GM21423 (cell line): Measurements from ENCODE around the gene FOXP4.

ENCODE experiments used
- ATAC-seq: cut with Tn5 transposase; IDR thresholded peaks from one replicate; pipeline ENCODE4 v1.9.1; 2021; ENCODE audit warnings: mild to moderate bottlenecking, moderate library complexity; ENCODE audit not compliant: unreplicated experiment

FOXP4 gene

GRCh38 chr6:41563060-41563776 lies 17.0 kb downstream of the FOXP4 start:
- no peak for ATAC-seq

GRCh38 chr6:41564448-41565142 lies 18.4 kb downstream of the FOXP4 start:
- ATAC-seq, result no peak

GRCh38 chr6:41565701-41566100 lies 19.5 kb downstream of the FOXP4 start:
- ATAC-seq, result no peak

- no peak for ATAC-seq
Observed at GRCh38 chr6:41566961-41567360, 20.8 kb downstream of the FOXP4 start.

- no peak for ATAC-seq
Observed at GRCh38 chr6:41567684-41568083, 21.5 kb downstream of the FOXP4 start.

DNA sequence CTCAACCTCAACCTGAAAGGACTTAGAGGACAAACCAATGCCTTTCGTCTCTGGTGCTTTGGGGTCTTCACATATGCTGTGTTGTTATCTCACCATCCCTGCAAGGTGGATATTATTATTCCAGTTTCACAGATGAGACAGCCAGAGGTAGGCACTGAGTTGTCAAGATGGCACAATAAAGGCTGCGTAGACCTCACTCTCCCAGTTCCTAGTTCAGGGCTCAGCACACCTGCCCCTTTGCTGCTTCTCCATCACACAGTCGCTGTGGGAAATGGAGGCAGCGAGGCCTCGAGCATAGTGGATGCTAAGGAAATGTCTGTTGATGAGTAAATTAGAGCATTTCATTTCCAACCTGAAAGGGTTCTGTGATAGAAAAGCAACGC lies 22.0 kb downstream of the FOXP4 start:
- no peak for ATAC-seq

GRCh38 chr6:41568585-41569384 lies 22.6 kb downstream of the FOXP4 start:
- no peak for ATAC-seq

GRCh38 chr6:41570259-41570615 lies 24.1 kb downstream of the FOXP4 start:
- no peak for ATAC-seq

GRCh38 chr6:41571021-41571780 lies 25.0 kb downstream of the FOXP4 start:
- no peak for ATAC-seq

DNA sequence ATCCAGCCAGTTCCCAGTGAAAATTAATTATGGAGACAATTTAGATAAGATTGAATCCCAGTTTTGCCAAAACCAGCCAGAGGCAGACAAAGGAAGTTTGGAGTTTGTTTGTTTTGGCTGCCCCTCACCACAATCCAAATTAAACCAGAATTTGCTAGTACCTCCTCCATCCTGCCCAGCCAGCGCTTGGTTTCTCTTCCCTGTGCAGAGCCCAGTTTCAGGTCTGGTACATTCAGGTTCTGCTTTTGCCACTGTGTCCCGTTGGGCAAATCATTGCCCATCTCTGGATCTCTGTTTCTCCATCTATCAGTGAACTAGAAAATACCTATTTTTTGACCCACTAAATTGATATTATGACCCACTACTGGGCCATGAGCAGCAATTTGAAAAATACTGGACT lies 26.4 kb downstream of the FOXP4 start:
- no peak for ATAC-seq

GRCh38 chr6:41573276-41573675 lies 27.1 kb downstream of the FOXP4 start:
- no peak for ATAC-seq

- no peak for ATAC-seq
Observed at GRCh38 chr6:41573985-41574384, 27.8 kb downstream of the FOXP4 start.

DNA sequence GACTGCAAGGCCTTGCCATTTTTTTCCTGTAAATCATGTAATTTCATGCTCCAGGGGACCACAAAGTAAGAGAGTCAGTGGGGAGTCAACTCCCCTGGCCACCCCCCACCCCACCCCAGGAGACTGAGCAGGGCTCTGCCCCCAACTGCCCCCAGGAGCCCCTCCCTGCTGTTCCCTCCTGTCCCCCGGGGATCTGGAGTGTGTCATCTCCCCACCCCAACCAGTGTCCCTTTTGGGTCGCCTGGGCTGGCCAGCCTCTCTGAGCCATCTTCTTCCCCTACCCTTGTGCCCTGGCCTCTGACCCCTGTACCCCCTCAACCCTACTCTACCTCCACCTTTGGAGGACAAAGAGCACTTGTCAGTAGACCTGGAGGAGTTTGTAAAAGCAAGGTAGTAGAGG lies 29.4 kb downstream of the FOXP4 start:
- ATAC-seq, result no peak

- no peak for ATAC-seq
Observed at GRCh38 chr6:41576667-41577066, 30.5 kb downstream of the FOXP4 start.

DNA sequence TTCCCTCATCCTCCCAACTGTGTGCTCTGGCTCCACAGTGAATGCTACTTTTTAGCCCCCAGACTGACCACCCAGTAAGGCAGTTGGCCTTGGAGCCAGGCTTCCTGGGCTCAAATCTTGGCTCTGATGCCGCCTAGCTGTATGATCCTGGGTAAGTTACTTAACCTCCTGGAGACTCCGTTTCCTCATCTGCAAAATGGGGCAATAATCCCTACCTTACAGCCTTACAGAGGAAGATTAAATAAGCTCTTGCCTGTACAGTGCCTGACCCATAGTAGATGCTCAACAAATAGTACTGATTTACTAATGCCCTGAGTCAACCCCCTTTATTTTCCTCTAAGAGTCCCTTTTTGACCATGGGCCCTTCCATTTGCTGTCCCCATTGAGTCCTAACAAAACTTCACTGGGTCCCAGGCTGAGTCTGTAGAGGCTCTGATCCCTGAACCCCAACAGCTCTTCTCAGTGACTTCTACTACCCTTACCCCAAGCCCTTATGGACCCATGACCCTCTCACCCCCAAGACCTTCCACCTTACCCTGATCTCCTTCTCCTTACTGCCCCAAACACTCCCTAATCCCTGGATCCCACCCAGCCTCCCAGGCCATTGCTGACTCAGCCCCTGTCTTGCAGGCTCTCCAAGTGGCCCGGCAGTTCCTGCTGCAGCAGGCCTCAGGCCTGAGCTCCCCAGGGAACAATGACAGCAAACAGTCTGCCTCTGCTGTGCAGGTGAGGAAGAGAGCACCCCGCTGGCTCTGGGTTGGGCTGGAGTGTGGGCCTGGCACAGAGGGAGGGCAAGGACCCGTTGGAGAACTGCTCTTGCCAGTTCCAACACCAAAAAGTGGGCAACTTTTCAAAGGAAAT lies 31.4 kb downstream of the FOXP4 start:
- ATAC-seq, result no peak

DNA sequence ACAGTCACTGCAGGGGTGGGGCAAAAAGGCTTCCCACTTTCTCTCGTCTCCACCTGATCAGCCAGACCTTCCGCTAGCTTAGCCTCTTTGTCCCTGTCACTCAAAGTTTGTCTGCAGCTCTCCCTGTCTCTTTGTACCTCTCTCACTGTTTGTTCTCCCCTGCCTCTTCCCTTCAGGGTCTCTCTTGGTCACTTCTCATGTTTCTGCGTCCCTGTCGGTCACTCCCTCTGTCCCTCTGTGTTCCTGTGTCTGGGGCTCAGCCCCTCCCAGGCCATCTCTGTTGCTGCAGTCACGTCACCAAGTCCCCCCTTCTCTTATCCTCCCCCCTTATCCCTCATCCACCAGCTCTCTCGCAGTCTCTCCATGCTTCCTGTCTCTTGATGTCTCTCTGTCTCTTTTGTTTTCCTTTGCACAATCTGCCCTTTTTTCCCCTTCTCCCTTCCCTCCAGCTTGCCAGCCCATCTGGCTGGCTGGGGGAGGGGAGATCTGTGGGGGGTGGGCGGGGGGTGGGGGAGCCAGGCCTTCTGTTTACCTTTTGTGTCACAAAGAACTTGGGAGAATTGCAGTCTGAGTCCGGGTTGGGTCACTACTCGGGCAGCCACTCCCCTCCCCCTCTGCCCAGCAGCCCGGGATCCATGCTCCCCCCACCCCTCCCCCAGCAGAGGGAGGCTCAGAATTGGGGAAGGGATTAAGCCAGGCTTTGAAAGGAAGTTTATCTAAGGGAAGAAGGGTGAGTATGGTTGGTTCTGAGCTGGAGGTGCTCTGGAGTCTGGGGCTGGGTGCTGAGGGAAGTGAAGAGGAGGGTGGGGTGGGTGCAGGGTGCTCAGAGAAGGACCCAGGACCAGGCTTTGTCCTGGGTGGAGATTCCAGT lies 32.3 kb downstream of the FOXP4 start:
- no peak for ATAC-seq

GRCh38 chr6:41579088-41579610 lies 33.0 kb downstream of the FOXP4 start:
- no peak for ATAC-seq

DNA sequence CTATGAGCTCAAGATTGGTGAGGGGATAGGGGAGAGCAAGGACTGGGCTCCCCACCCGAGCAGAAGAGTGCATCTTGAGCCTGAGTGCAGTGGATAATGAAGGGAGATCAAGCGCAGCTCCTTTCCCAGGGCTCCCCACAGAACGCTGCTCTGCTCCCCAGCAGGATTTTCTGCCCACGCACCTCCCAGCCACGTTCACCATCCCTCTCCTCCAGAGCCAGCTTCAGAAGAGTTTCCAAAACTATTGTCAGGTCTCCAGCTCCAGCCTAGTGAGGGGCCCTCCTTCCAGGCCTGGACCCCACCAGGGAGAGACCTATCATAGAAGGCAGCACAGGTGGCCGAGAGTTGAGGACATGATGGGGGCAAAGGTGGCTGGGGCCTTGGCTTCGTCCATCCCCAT lies 34.5 kb downstream of the FOXP4 start:
- no peak for ATAC-seq

GRCh38 chr6:41581381-41581991 lies 35.3 kb downstream of the FOXP4 start:
- no peak for ATAC-seq
